ENCODE measurements around the gene PIGW. TPM values are rescaled to one million over a fixed set of nuclear protein-coding genes. Genes with fewer than 3 reads are reported as not detected.

Gene PIGW
- total RNA-seq, 1 experiment from 2014 or later, result 9.8 TPM

GRCh38 chr17:36540696-36541095 lies 5.9 kb downstream of the PIGW start:
- TF ChIP-seq CTCF (IDR thresholded peaks at IDR 0.05; ENCODE audit: unreplicated experiment), result no peak
- intact Hi-C loops (cut with micrococcal nuclease), result no loop called here
- Mint-ChIP-seq H3K36me3 (ENCODE audit: insufficient read depth, unreplicated experiment) (peaks cover 37% of the 10 kb centered on the region), H3K27ac (ENCODE audit: low read depth, unreplicated experiment) (no peak overlapping the region), H3K4me3 (ENCODE audit: unreplicated experiment) (no peak overlapping the region), H3K4me1 (ENCODE audit: insufficient read depth, unreplicated experiment) (no peaks in the 10 kb centered on the region), H3K27me3 (ENCODE audit: insufficient read depth, unreplicated experiment) (no peaks in the 10 kb centered on the region), H3K9me3 (ENCODE audit: unreplicated experiment) (no peaks in the 10 kb centered on the region)
- ChIA-PET POLR2A (no interaction called here), CTCF (interaction anchor here (0.7 kb wide), 1 partner anchor 9 kb away, joined by 3 read pairs; no protein-coding TSS in a partner anchor)
- no peak for DNase-seq (ENCODE audit: unreplicated experiment)
- BruUV-seq (replicated peaks), result no TSS peak

GRCh38 chr17:36542755-36543154 lies 8.0 kb downstream of the PIGW start:
- H3K9me3 Mint-ChIP-seq (ENCODE audit: unreplicated experiment), result no peaks in the 10 kb centered on the region
- no TSS peak for BruUV-seq (replicated peaks)
- H3K4me1 Mint-ChIP-seq (ENCODE audit: insufficient read depth, unreplicated experiment), result peaks cover 3% of the 10 kb centered on the region
- H3K36me3 Mint-ChIP-seq (ENCODE audit: insufficient read depth, unreplicated experiment), result peaks cover 35% of the 10 kb centered on the region
- no peak overlapping the region for H3K27ac Mint-ChIP-seq (ENCODE audit: low read depth, unreplicated experiment)
- peak overlapping the region; percentile 96 for H3K4me3 Mint-ChIP-seq (ENCODE audit: unreplicated experiment)
- H3K27me3 Mint-ChIP-seq (ENCODE audit: insufficient read depth, unreplicated experiment), result no peaks in the 10 kb centered on the region
- POLR2A ChIA-PET, result interaction anchor here (0.7 to 8.0 kb wide), 4 partner anchors 7 to 525 kb away, joined by 3 to 266 read pairs (median 34); partner anchors contain the start of genes MRM1, MYO19 and PIGW
- DNase-seq (ENCODE audit: unreplicated experiment), result no peak
- no peak for TF ChIP-seq CTCF (IDR thresholded peaks at IDR 0.05; ENCODE audit: unreplicated experiment)
- intact Hi-C loops (cut with micrococcal nuclease), result no loop called here
- CTCF ChIA-PET, result interaction anchor here (0.8 to 2.2 kb wide), 3 partner anchors 8 to 59 kb away, joined by 3 to 11 read pairs (median 4); partner anchors contain the start of genes MRM1, MYO19 and PIGW

GRCh38 chr17:36544044-36544306 lies 9.2 kb downstream of the PIGW start:
- intact Hi-C loops (cut with micrococcal nuclease), result loop anchor here (1.0 to 2.0 kb wide), 2 partner anchors 10 to 49 kb away; partner anchors contain the start of genes MYO19 and PIGW
- H3K36me3 Mint-ChIP-seq (ENCODE audit: insufficient read depth, unreplicated experiment), result peaks cover 23% of the 10 kb centered on the region
- no peak for DNase-seq (ENCODE audit: unreplicated experiment)
- H3K4me3 Mint-ChIP-seq (ENCODE audit: unreplicated experiment), result peak overlapping the region; percentile 96
- no peaks in the 10 kb centered on the region for H3K27me3 Mint-ChIP-seq (ENCODE audit: insufficient read depth, unreplicated experiment)
- no TSS peak for BruUV-seq (replicated peaks)
- no peaks in the 10 kb centered on the region for H3K9me3 Mint-ChIP-seq (ENCODE audit: unreplicated experiment)
- ChIA-PET CTCF (interaction anchor here (0.7 to 2.2 kb wide), 4 partner anchors 8 to 58 kb away, joined by 4 to 11 read pairs (median 4); partner anchors contain the start of gene MRM1), POLR2A (interaction anchor here (0.6 to 8.0 kb wide), 12 partner anchors 8 to 814 kb away, joined by 3 to 266 read pairs (median 5); partner anchors contain the start of genes MRM1, MYO19 and PIGW)
- H3K4me1 Mint-ChIP-seq (ENCODE audit: insufficient read depth, unreplicated experiment), result peaks cover 12% of the 10 kb centered on the region
- TF ChIP-seq CTCF (IDR thresholded peaks at IDR 0.05; ENCODE audit: unreplicated experiment), result peak; percentile 11
- peak overlapping the region; percentile 95 for H3K27ac Mint-ChIP-seq (ENCODE audit: low read depth, unreplicated experiment)

GRCh38 chr17:36544307-36545076 lies 9.7 kb downstream of the PIGW start, which contains the start of gene GGNBP2:
TSS of gene GGNBP2 (plus strand) at chr17:36544919. CDS start at chr17:36545725, 806 bp downstream.
- H3K9me3 Mint-ChIP-seq (ENCODE audit: unreplicated experiment), result no peaks in the 10 kb centered on the region
- TSS peak; percentile 66 for BruUV-seq (replicated peaks)
- H3K27ac Mint-ChIP-seq (ENCODE audit: low read depth, unreplicated experiment), result peak within 1 kb of the TSS; percentile 95
- peaks cover 17% of the 10 kb centered on the region for H3K36me3 Mint-ChIP-seq (ENCODE audit: insufficient read depth, unreplicated experiment)
- no peak for TF ChIP-seq CTCF (IDR thresholded peaks at IDR 0.05; ENCODE audit: unreplicated experiment)
- peaks cover 13% of the 10 kb centered on the region for H3K4me1 Mint-ChIP-seq (ENCODE audit: insufficient read depth, unreplicated experiment)
- H3K27me3 Mint-ChIP-seq (ENCODE audit: insufficient read depth, unreplicated experiment), result no peaks in the 10 kb centered on the region
- peak within 1 kb of the TSS; percentile 96 for H3K4me3 Mint-ChIP-seq (ENCODE audit: unreplicated experiment)
- DNase-seq (ENCODE audit: unreplicated experiment), result peak; percentile 95
- ChIA-PET POLR2A (interaction anchor here (0.6 to 8.0 kb wide), 19 partner anchors 8 to 1036 kb away, joined by 3 to 266 read pairs (median 6); partner anchors contain the start of genes AATF, DHRS11, MRM1 and MYO19), CTCF (interaction anchor here (0.7 to 2.2 kb wide), 3 partner anchors 8 to 58 kb away, joined by 4 to 11 read pairs (median 5); partner anchors contain the start of gene MRM1)
- intact Hi-C loops (cut with micrococcal nuclease), result loop anchor here (1.0 to 2.0 kb wide), 2 partner anchors 10 to 48 kb away; partner anchors contain the start of genes MYO19 and PIGW

Data from MCF 10A (cell line).